ENCODE measurements around the gene TMEM232. TPM values are rescaled to one million over a fixed set of nuclear protein-coding genes. Genes with fewer than 3 reads are reported as not detected.

TMEM232 gene
- total RNA-seq, 1 experiment from 2014 or later, result 1.3 TPM

- TF ChIP-seq, protein P1, sequence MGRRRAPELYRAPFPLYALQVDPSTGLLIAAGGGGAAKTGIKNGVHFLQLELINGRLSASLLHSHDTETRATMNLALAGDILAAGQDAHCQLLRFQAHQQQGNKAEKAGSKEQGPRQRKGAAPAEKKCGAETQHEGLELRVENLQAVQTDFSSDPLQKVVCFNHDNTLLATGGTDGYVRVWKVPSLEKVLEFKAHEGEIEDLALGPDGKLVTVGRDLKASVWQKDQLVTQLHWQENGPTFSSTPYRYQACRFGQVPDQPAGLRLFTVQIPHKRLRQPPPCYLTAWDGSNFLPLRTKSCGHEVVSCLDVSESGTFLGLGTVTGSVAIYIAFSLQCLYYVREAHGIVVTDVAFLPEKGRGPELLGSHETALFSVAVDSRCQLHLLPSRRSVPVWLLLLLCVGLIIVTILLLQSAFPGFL (CRISPR knock-in tag; IDR thresholded peaks at IDR 0.05; ENCODE audit: borderline replicate concordance), result no peak
Measured at GRCh38 chr5:110770286-110770685, 43.8 kb upstream of the TMEM232 start (continued).

DNA sequence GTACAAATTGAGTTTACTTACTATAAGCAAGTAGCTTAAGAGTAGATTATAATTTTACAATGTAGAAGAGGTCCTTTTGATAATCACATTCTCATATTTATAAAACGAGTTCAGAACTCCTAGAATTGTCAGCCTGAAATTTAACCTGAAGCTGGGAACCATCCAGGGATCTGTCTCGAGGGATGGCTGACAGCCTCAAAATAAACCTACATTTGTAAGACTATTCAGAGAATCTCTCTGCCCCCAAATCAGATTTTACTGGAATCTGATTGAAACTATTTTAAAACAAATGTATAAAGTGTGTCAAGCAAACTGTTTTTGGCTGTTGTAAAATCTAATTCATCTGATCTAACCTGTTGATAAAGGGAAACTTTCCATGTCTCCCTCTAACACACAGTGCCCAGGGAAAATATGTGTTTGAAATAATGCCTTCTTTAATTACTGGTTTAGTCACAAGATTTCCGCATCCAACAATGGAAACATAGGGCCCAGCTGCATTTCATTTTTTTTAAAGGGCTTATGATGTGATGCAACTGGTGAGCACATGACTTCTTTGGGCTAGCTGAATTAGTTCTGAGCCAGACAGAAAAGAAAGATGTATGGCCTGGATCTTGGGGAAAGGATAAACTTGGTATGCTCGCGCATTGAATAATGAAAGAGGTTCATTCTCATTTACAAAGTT is 42.7 kb upstream of the TMEM232 start:
- H3K27ac Mint-ChIP-seq, result no peak overlapping the region

DNA sequence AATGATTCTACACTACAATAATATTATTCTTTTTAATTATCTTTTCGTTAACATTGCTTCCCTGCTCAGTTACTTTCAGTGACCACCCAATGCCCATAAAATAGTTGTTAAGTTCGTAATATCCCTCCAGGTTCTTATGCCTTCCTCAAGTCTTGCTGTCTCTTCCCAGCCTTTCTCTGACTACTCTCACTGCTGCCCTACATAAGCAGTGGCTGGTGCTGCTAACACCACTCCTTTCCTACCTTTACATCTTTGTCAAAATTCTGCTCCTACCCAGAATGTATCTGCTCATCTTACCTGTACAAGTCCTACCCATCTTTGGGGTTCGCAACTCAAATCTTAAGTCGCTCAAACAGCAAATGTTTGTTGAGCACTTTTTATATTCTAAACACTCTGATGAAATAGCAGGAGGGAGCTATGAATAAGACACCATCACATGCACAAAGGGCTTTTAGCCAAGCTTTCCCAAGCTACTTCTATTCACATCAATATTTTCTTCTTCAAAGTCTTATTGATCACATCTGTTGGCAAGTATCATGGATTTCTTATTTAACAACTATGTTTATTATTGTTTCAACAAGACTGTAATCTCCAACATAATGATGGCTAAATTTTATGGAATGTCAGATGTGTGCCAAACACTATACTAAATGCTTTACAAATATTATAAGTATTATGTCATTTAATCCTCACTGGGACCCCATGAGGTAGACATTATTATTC is 41.8 kb upstream of the TMEM232 start:
- H3K4me1 Mint-ChIP-seq, result no peaks in the 10 kb centered on the region
- H3K9me3 Mint-ChIP-seq, result no peaks in the 10 kb centered on the region
- no peak overlapping the region for H3K4me3 Mint-ChIP-seq
- no peaks in the 10 kb centered on the region for H3K27me3 Mint-ChIP-seq (ENCODE audit: low read depth)
- ATAC-seq, result peak; percentile 69
- POLR2A ChIA-PET, result no interaction called here
- H3K27ac Mint-ChIP-seq, result no peak overlapping the region
- DNase-seq (ENCODE audit: low spot score), result no peak
- no peaks in the 10 kb centered on the region for H3K36me3 Mint-ChIP-seq
- CTCF ChIA-PET, result no interaction called here
- TF ChIP-seq NFE2L1 (CRISPR knock-in tag; IDR thresholded peaks at IDR 0.05), result no peak
- TF ChIP-seq USF2 (CRISPR knock-in tag; IDR thresholded peaks at IDR 0.05), result no peak
- no peak for TF ChIP-seq ZNF396 (CRISPR knock-in tag; IDR thresholded peaks at IDR 0.05; ENCODE audit: borderline replicate concordance)
- TF ChIP-seq TEAD4 (CRISPR knock-in tag; IDR thresholded peaks at IDR 0.05), result no peak
- TF ChIP-seq FOXP1 (CRISPR knock-in tag; IDR thresholded peaks at IDR 0.05; ENCODE audit: borderline replicate concordance), result no peak
- no peak for TF ChIP-seq IRF1 (CRISPR knock-in tag; IDR thresholded peaks at IDR 0.05)
- no peak for TF ChIP-seq ZNF232 (CRISPR knock-in tag; IDR thresholded peaks at IDR 0.05)

More for the DNA sequence above, 42.7 kb upstream of the TMEM232 start:
- no peak for TF ChIP-seq GTF2I (CRISPR knock-in tag; conservative IDR thresholded peaks at IDR 0.05)
- no peak for TF ChIP-seq E2F4 (CRISPR knock-in tag; IDR thresholded peaks at IDR 0.05; ENCODE audit: borderline replicate concordance, low read depth)
- no peak for TF ChIP-seq SMAD3 (CRISPR knock-in tag; IDR thresholded peaks at IDR 0.05; ENCODE audit: borderline replicate concordance)
- TF ChIP-seq RORB (CRISPR knock-in tag; IDR thresholded peaks at IDR 0.05), result no peak
- TF ChIP-seq HMGXB4 (CRISPR knock-in tag; IDR thresholded peaks at IDR 0.05), result no peak
- no peak for TF ChIP-seq MXD4 (CRISPR knock-in tag; IDR thresholded peaks at IDR 0.05; ENCODE audit: borderline replicate concordance)
- TF ChIP-seq ZNF671 (CRISPR knock-in tag; IDR thresholded peaks at IDR 0.05), result no peak
- TF ChIP-seq, protein P2, sequence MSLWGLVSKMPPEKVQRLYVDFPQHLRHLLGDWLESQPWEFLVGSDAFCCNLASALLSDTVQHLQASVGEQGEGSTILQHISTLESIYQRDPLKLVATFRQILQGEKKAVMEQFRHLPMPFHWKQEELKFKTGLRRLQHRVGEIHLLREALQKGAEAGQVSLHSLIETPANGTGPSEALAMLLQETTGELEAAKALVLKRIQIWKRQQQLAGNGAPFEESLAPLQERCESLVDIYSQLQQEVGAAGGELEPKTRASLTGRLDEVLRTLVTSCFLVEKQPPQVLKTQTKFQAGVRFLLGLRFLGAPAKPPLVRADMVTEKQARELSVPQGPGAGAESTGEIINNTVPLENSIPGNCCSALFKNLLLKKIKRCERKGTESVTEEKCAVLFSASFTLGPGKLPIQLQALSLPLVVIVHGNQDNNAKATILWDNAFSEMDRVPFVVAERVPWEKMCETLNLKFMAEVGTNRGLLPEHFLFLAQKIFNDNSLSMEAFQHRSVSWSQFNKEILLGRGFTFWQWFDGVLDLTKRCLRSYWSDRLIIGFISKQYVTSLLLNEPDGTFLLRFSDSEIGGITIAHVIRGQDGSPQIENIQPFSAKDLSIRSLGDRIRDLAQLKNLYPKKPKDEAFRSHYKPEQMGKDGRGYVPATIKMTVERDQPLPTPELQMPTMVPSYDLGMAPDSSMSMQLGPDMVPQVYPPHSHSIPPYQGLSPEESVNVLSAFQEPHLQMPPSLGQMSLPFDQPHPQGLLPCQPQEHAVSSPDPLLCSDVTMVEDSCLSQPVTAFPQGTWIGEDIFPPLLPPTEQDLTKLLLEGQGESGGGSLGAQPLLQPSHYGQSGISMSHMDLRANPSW (CRISPR knock-in tag; conservative IDR thresholded peaks at IDR 0.05; ENCODE audit: low read depth), result no peak
- TF ChIP-seq ZNF396 (CRISPR knock-in tag; IDR thresholded peaks at IDR 0.05; ENCODE audit: borderline replicate concordance), result no peak
- TF ChIP-seq, protein P3, sequence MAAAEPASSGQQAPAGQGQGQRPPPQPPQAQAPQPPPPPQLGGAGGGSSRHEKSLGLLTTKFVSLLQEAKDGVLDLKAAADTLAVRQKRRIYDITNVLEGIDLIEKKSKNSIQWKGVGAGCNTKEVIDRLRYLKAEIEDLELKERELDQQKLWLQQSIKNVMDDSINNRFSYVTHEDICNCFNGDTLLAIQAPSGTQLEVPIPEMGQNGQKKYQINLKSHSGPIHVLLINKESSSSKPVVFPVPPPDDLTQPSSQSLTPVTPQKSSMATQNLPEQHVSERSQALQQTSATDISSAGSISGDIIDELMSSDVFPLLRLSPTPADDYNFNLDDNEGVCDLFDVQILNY (CRISPR knock-in tag; IDR thresholded peaks at IDR 0.05), result no peak
- TF ChIP-seq FOXK1 (CRISPR knock-in tag; IDR thresholded peaks at IDR 0.05), result no peak
- no peak for TF ChIP-seq CREB1 (CRISPR knock-in tag; IDR thresholded peaks at IDR 0.05)
- no peak overlapping the region for H3K4me3 Mint-ChIP-seq
- DNase-seq (ENCODE audit: low spot score) (no peak), ATAC-seq (no peak)
- CTCF ChIA-PET, result no interaction called here
- H3K4me1 Mint-ChIP-seq, result no peaks in the 10 kb centered on the region
- no peaks in the 10 kb centered on the region for H3K27me3 Mint-ChIP-seq (ENCODE audit: low read depth)
- POLR2A ChIA-PET, result no interaction called here
- H3K9me3 Mint-ChIP-seq, result no peaks in the 10 kb centered on the region
- no peaks in the 10 kb centered on the region for H3K36me3 Mint-ChIP-seq

Measured in WTC11 (cell line).